NCI-H460 (cell line): ENCODE results near the gene ATP6V1B1. TPM values are rescaled to one million over a fixed set of nuclear protein-coding genes. Genes with fewer than 3 reads are reported as not detected.

Source experiments
- DNase-seq: peaks from one replicate; pipeline ENCODE4 v3.0.0-alpha.2; 2016; ENCODE audit warnings: low read depth; ENCODE audit errors: extremely low read depth
- total RNA-seq: library from RNA; depleted of rRNA; stranded (reverse); fragments of >200 nt; shearing (Covaris generic); gene quantifications from 2 replicates; pipeline ENCODE4 v1.2.3, GENCODE V29; 2014

The ATP6V1B1 gene
- total RNA-seq, 1 experiment from 2014 or later: 2.3 TPM

- no peak for DNase-seq
Observed at GRCh38 chr2:70901227-70902066, 34.3 kb upstream of the ATP6V1B1 start.

- no peak for DNase-seq
Observed at GRCh38 chr2:70902067-70902442, 33.6 kb upstream of the ATP6V1B1 start.

- DNase-seq: no peak
Observed at GRCh38 chr2:70902579-70902978, 33.1 kb upstream of the ATP6V1B1 start.

- no peak for DNase-seq
Observed at GRCh38 chr2:70903171-70903570, 32.5 kb upstream of the ATP6V1B1 start.

- no peak for DNase-seq
Observed at GRCh38 chr2:70903641-70904340, 31.9 kb upstream of the ATP6V1B1 start.

- DNase-seq: no peak
Observed at GRCh38 chr2:70904371-70905216, 31.1 kb upstream of the ATP6V1B1 start.

GRCh38 chr2:70905443-70906421, 30.0 kb upstream of the ATP6V1B1 start:
- no peak for DNase-seq

GRCh38 chr2:70906439-70907005, 29.2 kb upstream of the ATP6V1B1 start:
- DNase-seq: no peak

- DNase-seq: no peak
Observed at GRCh38 chr2:70907130-70908057, 28.3 kb upstream of the ATP6V1B1 start.

- DNase-seq: no peak
Observed at GRCh38 chr2:70916291-70916690, 19.4 kb upstream of the ATP6V1B1 start.

- no peak for DNase-seq
Observed at GRCh38 chr2:70918016-70918415, 17.7 kb upstream of the ATP6V1B1 start.

GRCh38 chr2:70919672-70920366, 15.9 kb upstream of the ATP6V1B1 start:
- DNase-seq: peak; percentile 79

- no peak for DNase-seq
Observed at GRCh38 chr2:70920367-70920715, 15.4 kb upstream of the ATP6V1B1 start.

GRCh38 chr2:70921031-70921430, 14.7 kb upstream of the ATP6V1B1 start:
- DNase-seq: no peak

GRCh38 chr2:70921839-70922234, 13.9 kb upstream of the ATP6V1B1 start:
- no peak for DNase-seq

- no peak for DNase-seq
Observed at GRCh38 chr2:70922235-70923234, 13.2 kb upstream of the ATP6V1B1 start.
